Measurements from ENCODE around the gene TRPM4. TPM values are rescaled to one million over a fixed set of nuclear protein-coding genes. Genes with fewer than 3 reads are reported as not detected.

The TRPM4 gene
- total and polyA plus RNA-seq, 10 of the 15 experiments (the other 5 are each of a cell fraction or from before 2014, with no cell fraction given), result 0.10 to 0.64 (median 0.15) TPM; not detected in 7

DNA sequence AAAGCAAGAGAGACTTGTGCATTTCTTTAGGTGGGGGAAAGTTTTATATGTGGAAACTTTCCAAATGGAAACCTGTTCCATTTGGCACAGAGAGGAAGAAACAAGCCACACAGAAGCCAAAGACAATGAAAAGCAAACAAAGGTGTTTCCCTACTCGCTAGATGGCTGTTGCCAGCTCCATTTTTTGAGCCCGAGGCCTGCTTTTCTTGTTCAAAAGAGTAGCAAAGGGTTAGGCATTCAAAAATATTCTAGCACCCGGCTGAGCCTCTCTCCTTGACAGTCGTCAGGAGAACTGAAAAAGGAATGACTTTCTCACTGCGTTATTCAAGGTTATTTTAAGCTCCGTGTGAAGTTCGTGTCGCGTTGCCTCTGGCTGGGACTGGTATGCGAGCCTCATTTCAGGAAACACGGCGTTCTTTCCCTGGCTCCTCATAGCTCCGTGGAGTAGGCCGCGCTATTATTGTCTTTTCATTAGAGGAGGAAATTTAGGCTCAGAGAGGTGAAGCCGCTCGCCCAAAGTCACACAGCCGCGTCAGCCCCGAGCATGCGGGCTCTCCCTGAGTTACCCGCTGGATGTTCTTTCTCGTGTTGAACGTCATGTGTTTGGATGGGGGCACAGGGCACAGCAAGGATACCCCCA is 7.6 kb downstream of the TRPM4 start:
- no peaks in the 10 kb centered on the region for H4K20me1 ChIP-seq (ENCODE audit: control insufficient read depth, insufficient read depth)
- no peaks in the 10 kb centered on the region for H3K79me2 ChIP-seq (ENCODE audit: control insufficient read depth, insufficient read depth, low read length)
- H2AFZ ChIP-seq (ENCODE audit: control insufficient read depth, low read depth, low read length), result no peak overlapping the region
- in situ Hi-C loops (cut with MboI), result no loop called here
- H3K9ac ChIP-seq (ENCODE audit: control insufficient read depth, insufficient read depth, low read length), result no peak overlapping the region
- no peak overlapping the region for H3K4me2 ChIP-seq (ENCODE audit: control insufficient read depth, insufficient read depth)
- H3K27ac ChIP-seq (ENCODE audit: control insufficient read depth, insufficient read depth), result no peak overlapping the region
- no peak overlapping the region for H3K4me3 ChIP-seq
- TF ChIP-seq, protein P1, sequence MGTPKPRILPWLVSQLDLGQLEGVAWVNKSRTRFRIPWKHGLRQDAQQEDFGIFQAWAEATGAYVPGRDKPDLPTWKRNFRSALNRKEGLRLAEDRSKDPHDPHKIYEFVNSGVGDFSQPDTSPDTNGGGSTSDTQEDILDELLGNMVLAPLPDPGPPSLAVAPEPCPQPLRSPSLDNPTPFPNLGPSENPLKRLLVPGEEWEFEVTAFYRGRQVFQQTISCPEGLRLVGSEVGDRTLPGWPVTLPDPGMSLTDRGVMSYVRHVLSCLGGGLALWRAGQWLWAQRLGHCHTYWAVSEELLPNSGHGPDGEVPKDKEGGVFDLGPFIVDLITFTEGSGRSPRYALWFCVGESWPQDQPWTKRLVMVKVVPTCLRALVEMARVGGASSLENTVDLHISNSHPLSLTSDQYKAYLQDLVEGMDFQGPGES (IDR thresholded peaks at IDR 0.05), result no peak
- TF ChIP-seq REST (IDR thresholded peaks at IDR 0.05; ENCODE audit: low read depth, low read length) (no peak), HSF1 (IDR thresholded peaks at IDR 0.05; ENCODE audit: low read depth, low read length) (no peak), STAT1 (conservative IDR thresholded peaks at IDR 0.05) (no peak), SMAD5 (IDR thresholded peaks at IDR 0.05; ENCODE audit: low read depth) (no peak), SUPT20H (IDR thresholded peaks at IDR 0.05; ENCODE audit: borderline replicate concordance, control insufficient read depth, low read depth, low read length) (no peak), KDM1A (IDR thresholded peaks at IDR 0.05; ENCODE audit: borderline replicate concordance) (no peak)
- ChIA-PET POLR2A (no interaction called here), SMC1A (ENCODE audit: uncharacterized antibody, unreplicated experiment) (no interaction called here), CTCF (interaction anchor here (1.5 kb wide), 1 partner anchor 172 kb away, joined by 3 read pairs; the partner anchor contains the start of genes GYS1 and RUVBL2), RAD21 (ENCODE audit: unreplicated experiment) (no interaction called here)
- FAIRE-seq (no peak), DNase-seq (ENCODE audit: low read depth, low spot score) (no peak), ATAC-seq (no peak)
- BruUV-seq (replicated peaks), result no TSS peak
- H3K36me3 ChIP-seq (ENCODE audit: control insufficient read depth in 2 of 2, insufficient read depth in 2 of 2, low read length in 1 of 2), result no peaks in the 10 kb centered on the region
- intact Hi-C loops (cut with micrococcal nuclease; ENCODE audit: unreplicated experiment), result no loop called here
- WGBS (ENCODE audit: insufficient coverage, insufficient replicate concordance, low lambda C conversion rate, missing lambda C conversion rate), result 67% methylated on average over 22 of the region's 24 CpGs
- H3K27me3 ChIP-seq (replicated peaks in 1 of 2; ENCODE audit: control insufficient read depth in 2 of 2, insufficient read depth in 2 of 2, low read length in 1 of 2), result no peaks in the 10 kb centered on the region; a peak in 1 of 4 replicates
- no peaks in the 10 kb centered on the region for H3K4me1 ChIP-seq (ENCODE audit: control insufficient read depth, insufficient read depth, low read length)
- H3K9me3 ChIP-seq (replicated peaks; ENCODE audit: control insufficient read depth, insufficient read depth, low read length), result no peaks in the 10 kb centered on the region
